Progenitor cell of endocrine pancreas (in vitro differentiated cells): ENCODE measurements around the gene MYRIP. TPM values are rescaled to one million over a fixed set of nuclear protein-coding genes. Genes with fewer than 3 reads are reported as not detected.

Source experiments
- DNase-seq: peaks from one replicate; pipeline ENCODE4 v3.0.0; 2021; ENCODE audit warnings: low spot score; ENCODE audit not compliant: unreplicated experiment
- H3K27ac Mint-ChIP-seq: 2 replicates; pipeline ENCODE4 v1.8.0; 2021; ENCODE audit warnings: mild to moderate bottlenecking, moderate library complexity, mixed read lengths
- H3K27me3 Mint-ChIP-seq: 2 replicates; pipeline ENCODE4 v1.8.0; 2021; ENCODE audit warnings: mixed read lengths
- H3K36me3 Mint-ChIP-seq: 2 replicates; pipeline ENCODE4 v1.8.0; 2022; ENCODE audit warnings: mixed read lengths; ENCODE audit not compliant: insufficient read depth
- H3K4me1 Mint-ChIP-seq: 2 replicates; pipeline ENCODE4 v1.8.0; 2021; ENCODE audit warnings: low read depth, mixed read lengths
- H3K4me3 Mint-ChIP-seq: 2 replicates; pipeline ENCODE4 v1.8.0; 2021; ENCODE audit warnings: low read depth, mild to moderate bottlenecking, moderate library complexity, mixed read lengths
- H3K9me3 Mint-ChIP-seq: 2 replicates; pipeline ENCODE4 v1.8.0; 2021; ENCODE audit warnings: low read depth, mixed read lengths
- CTCF ChIP-seq: fragments of 200-600 bp; sonication (generic); IDR thresholded peaks from one replicate; pipeline ENCODE4 v1.5.0; 2021; ENCODE audit warnings: antibody characterized with exemption, mild to moderate bottlenecking; ENCODE audit not compliant: unreplicated experiment
- total RNA-seq: library from RNA; stranded (reverse); gene quantifications from 2 replicates; pipeline ENCODE4 v1.2.1, GENCODE V29; 2021

The MYRIP gene
- total RNA-seq, 1 donor from 2014 or later: 0.57 TPM

GRCh38 chr3:40035177-40035576, 225.8 kb downstream of the MYRIP start:
- H3K9me3 Mint-ChIP-seq: peaks cover 3% of the 10 kb centered on the region
- no peaks in the 10 kb centered on the region for H3K36me3 Mint-ChIP-seq
- no peak overlapping the region for H3K27ac Mint-ChIP-seq
- H3K4me3 Mint-ChIP-seq: no peak overlapping the region
- no peaks in the 10 kb centered on the region for H3K4me1 Mint-ChIP-seq
- H3K27me3 Mint-ChIP-seq: no peaks in the 10 kb centered on the region
- DNase-seq: no peak
- no peak for TF ChIP-seq CTCF

GRCh38 chr3:40037582-40037981, 228.2 kb downstream of the MYRIP start:
- Mint-ChIP-seq H3K9me3 (no peaks in the 10 kb centered on the region), H3K4me3 (no peak overlapping the region), H3K27ac (no peak overlapping the region), H3K27me3 (no peaks in the 10 kb centered on the region), H3K36me3 (no peaks in the 10 kb centered on the region), H3K4me1 (no peaks in the 10 kb centered on the region)
- no peak for DNase-seq
- no peak for TF ChIP-seq CTCF

GRCh38 chr3:40042752-40043443, 233.5 kb downstream of the MYRIP start:
- TF ChIP-seq CTCF: no peak
- H3K9me3 Mint-ChIP-seq: no peaks in the 10 kb centered on the region
- no peaks in the 10 kb centered on the region for H3K27me3 Mint-ChIP-seq
- H3K36me3 Mint-ChIP-seq: no peaks in the 10 kb centered on the region
- DNase-seq: no peak
- peaks cover 3% of the 10 kb centered on the region for H3K4me1 Mint-ChIP-seq
- no peak overlapping the region for H3K4me3 Mint-ChIP-seq
- H3K27ac Mint-ChIP-seq: no peak overlapping the region

GRCh38 chr3:40043444-40043755, 234.0 kb downstream of the MYRIP start:
- no peak overlapping the region for H3K27ac Mint-ChIP-seq
- H3K27me3 Mint-ChIP-seq: no peaks in the 10 kb centered on the region
- DNase-seq: no peak
- no peaks in the 10 kb centered on the region for H3K9me3 Mint-ChIP-seq
- no peak for TF ChIP-seq CTCF
- peaks cover 3% of the 10 kb centered on the region for H3K4me1 Mint-ChIP-seq
- H3K36me3 Mint-ChIP-seq: no peaks in the 10 kb centered on the region
- H3K4me3 Mint-ChIP-seq: no peak overlapping the region

- H3K9me3 Mint-ChIP-seq: peaks cover 4% of the 10 kb centered on the region
- H3K4me3 Mint-ChIP-seq: no peak overlapping the region
- H3K27me3 Mint-ChIP-seq: no peaks in the 10 kb centered on the region
- peaks cover 3% of the 10 kb centered on the region for H3K4me1 Mint-ChIP-seq
- DNase-seq: no peak
- H3K27ac Mint-ChIP-seq: no peak overlapping the region
- H3K36me3 Mint-ChIP-seq: no peaks in the 10 kb centered on the region
- TF ChIP-seq CTCF: no peak
These were observed 235.1 kb downstream of the MYRIP start for GRCh38 chr3:40044487-40044886.
